H9 (cell line): ENCODE measurements around the gene ARPP21. TPM values are rescaled to one million over a fixed set of nuclear protein-coding genes. Genes with fewer than 3 reads are reported as not detected.

ENCODE experiments used
- DNase-seq: peaks from one replicate; pipeline ENCODE4 v3.0.0-alpha.2; 2017
- H2AFZ ChIP-seq: one replicate; pipeline ENCODE4 v1.6.1; 2013; ENCODE audit warnings: mild to moderate bottlenecking, low read length, control low read depth, moderate library complexity
- H2AK5ac ChIP-seq: 2 replicates; pipeline ENCODE4 v1.6.1; 2013; ENCODE audit warnings: low read length, control low read depth, mixed read lengths; ENCODE audit not compliant: insufficient read length
- H2BK120ac ChIP-seq: one replicate; pipeline ENCODE4 v1.6.1; 2013; ENCODE audit warnings: low read depth, mild to moderate bottlenecking, low read length, control low read depth, inconsistent platforms; ENCODE audit not compliant: poor library complexity, severe bottlenecking
- H2BK12ac ChIP-seq: 2 replicates; pipeline ENCODE4 v1.6.1; 2013; ENCODE audit warnings: low read length, control low read depth, mixed read lengths, low read depth; ENCODE audit not compliant: insufficient read length
- H2BK15ac ChIP-seq: 2 replicates; pipeline ENCODE4 v1.6.1; 2013; ENCODE audit warnings: low read depth, low read length, control low read depth
- H2BK20ac ChIP-seq: one replicate; pipeline ENCODE4 v1.6.1; 2013; ENCODE audit warnings: low read depth, mild to moderate bottlenecking, low read length, control low read depth, inconsistent platforms; ENCODE audit not compliant: poor library complexity, severe bottlenecking
- H2BK5ac ChIP-seq: 2 replicates; pipeline ENCODE4 v1.6.1; 2013; ENCODE audit warnings: low read length, control low read depth, mixed read lengths; ENCODE audit not compliant: insufficient read length
- H3K14ac ChIP-seq: 2 replicates; pipeline ENCODE4 v1.6.1; 2013; ENCODE audit warnings: low read length, control low read depth; ENCODE audit not compliant: insufficient read depth
- H3K18ac ChIP-seq: 2 replicates; pipeline ENCODE4 v1.6.1; 2013; ENCODE audit warnings: low read depth, mild to moderate bottlenecking, mixed read lengths, low read length, control low read depth; ENCODE audit not compliant: insufficient read length
- H3K23ac ChIP-seq: 2 replicates; pipeline ENCODE4 v1.6.1; 2013; ENCODE audit warnings: low read length, control low read depth, mixed read lengths, low read depth; ENCODE audit not compliant: insufficient read length
- H3K23me2 ChIP-seq: 2 replicates; pipeline ENCODE4 v1.6.1; 2013; ENCODE audit warnings: low read depth, mild to moderate bottlenecking, mixed read lengths, low read length, control low read depth; ENCODE audit not compliant: insufficient read length, poor library complexity, severe bottlenecking
- H3K27ac ChIP-seq: 2 replicates; pipeline ENCODE4 v1.5.1; 2013; ENCODE audit warnings: low read length, control low read depth, mixed read lengths, low read depth; ENCODE audit not compliant: insufficient read length
- H3K27me3 ChIP-seq: 2 replicates; pipeline ENCODE4 v1.6.1; 2013; ENCODE audit warnings: low read length, control low read depth, inconsistent platforms; ENCODE audit not compliant: insufficient read depth
- H3K4ac ChIP-seq: 2 replicates; pipeline ENCODE4 v1.6.1; 2013; ENCODE audit warnings: low read depth, mild to moderate bottlenecking, control low read depth, inconsistent platforms, low read length, moderate library complexity
- H3K4me1 ChIP-seq: 2 replicates; pipeline ENCODE4 v1.6.1; 2013; ENCODE audit warnings: low read length, control low read depth, inconsistent platforms; ENCODE audit not compliant: insufficient read depth
- H3K4me2 ChIP-seq: 2 replicates; pipeline ENCODE4 v1.6.1; 2013; ENCODE audit warnings: low read length, control low read depth, mixed read lengths; ENCODE audit not compliant: insufficient read length, insufficient read depth
- H3K56ac ChIP-seq: 2 replicates; pipeline ENCODE4 v1.6.1; 2013; ENCODE audit warnings: low read depth, mild to moderate bottlenecking, mixed read lengths, low read length, control low read depth; ENCODE audit not compliant: insufficient read length
- H3K79me1 ChIP-seq: 2 replicates; pipeline ENCODE4 v1.6.1; 2013; ENCODE audit warnings: low read depth, mild to moderate bottlenecking, moderate library complexity, low read length, control low read depth, inconsistent platforms; ENCODE audit not compliant: insufficient read depth, poor library complexity, severe bottlenecking
- H3K79me2 ChIP-seq: 2 replicates; pipeline ENCODE4 v1.6.1; 2013; ENCODE audit warnings: low read length, control low read depth, inconsistent platforms; ENCODE audit not compliant: insufficient read depth
- H3K9ac ChIP-seq: 2 replicates; pipeline ENCODE4 v1.6.1; 2013; ENCODE audit warnings: low read length, control low read depth, mixed read lengths; ENCODE audit not compliant: insufficient read length; ENCODE audit errors: extremely low read depth
- H3K9me3 ChIP-seq: one replicate; pipeline ENCODE4 v1.6.1; 2013; ENCODE audit warnings: low read depth, low read length, inconsistent platforms; ENCODE audit not compliant: control insufficient read depth
- H3T11ph ChIP-seq: one replicate; pipeline ENCODE4 v1.6.1; 2013; ENCODE audit warnings: mild to moderate bottlenecking, low read length, control low read depth, inconsistent platforms
- H4K20me1 ChIP-seq: one replicate; pipeline ENCODE4 v1.6.1; 2013; ENCODE audit not compliant: control insufficient read depth, insufficient read length, insufficient read depth
- H4K5ac ChIP-seq: 2 replicates; pipeline ENCODE4 v1.6.1; 2013; ENCODE audit warnings: low read depth, mild to moderate bottlenecking, mixed read lengths, low read length, control low read depth; ENCODE audit not compliant: insufficient read length
- H4K8ac ChIP-seq: replicated peaks from 2 replicates; pipeline ENCODE4 v1.6.1; 2013; ENCODE audit warnings: low read length, control low read depth, mixed read lengths, low read depth; ENCODE audit not compliant: insufficient read length
- H4K91ac ChIP-seq: 2 replicates; pipeline ENCODE4 v1.6.1; 2013; ENCODE audit warnings: low read depth, mild to moderate bottlenecking, moderate library complexity, mixed read lengths, low read length, control low read depth; ENCODE audit not compliant: insufficient read length
- H3K27ac Mint-ChIP-seq, 3 experiments: 2 replicates in 2 of 3; 3 replicates in 1 of 3; pipeline ENCODE4 v1.8.0; 2020 to 2021; ENCODE audit warnings: mixed read lengths in 3 of 3, mild to moderate bottlenecking in 1 of 3, moderate library complexity in 1 of 3
- H3K27me3 Mint-ChIP-seq: 2 replicates; pipeline ENCODE4 v1.8.0; 2021; ENCODE audit warnings: low read depth, mild to moderate bottlenecking, moderate library complexity, mixed read lengths
- H3K36me3 Mint-ChIP-seq, 3 experiments: 2 replicates in 2 of 3; 3 replicates in 1 of 3; pipeline ENCODE4 v1.8.0; 2020 to 2021; ENCODE audit warnings: low read depth in 3 of 3, mixed read lengths in 3 of 3; ENCODE audit not compliant: insufficient read depth in 1 of 3
- H3K4me1 Mint-ChIP-seq, 2 experiments: 2 replicates each; pipeline ENCODE4 v1.8.0; 2020; ENCODE audit warnings: mixed read lengths in 2 of 2
- H3K4me3 Mint-ChIP-seq, 2 experiments: 2 replicates in 1 of 2; 3 replicates in 1 of 2; pipeline ENCODE4 v1.8.0; 2020 to 2021; ENCODE audit warnings: mild to moderate bottlenecking in 2 of 2, mixed read lengths in 2 of 2, moderate library complexity in 1 of 2
- H3K9me3 Mint-ChIP-seq, 2 experiments: 2 replicates in 1 of 2; 3 replicates in 1 of 2; pipeline ENCODE4 v1.8.0; 2020; ENCODE audit warnings: mild to moderate bottlenecking in 2 of 2, mixed read lengths in 2 of 2, moderate library complexity in 1 of 2
- CTCF ChIP-seq: fragments of 200-600 bp; sonication (generic); conservative IDR thresholded peaks from 3 replicates; pipeline ENCODE4 v1.8.0; 2021; ENCODE audit warnings: antibody characterized with exemption, mild to moderate bottlenecking
- WGBS: extraction: QIAGEN DNeasy Blood & Tissue Kit; methylation state at CpG from one replicate; pipeline ENCODE4 v1.1.7; 2013; ENCODE audit warnings: missing lambda C conversion rate, low lambda C conversion rate, mixed read lengths; ENCODE audit not compliant: insufficient read length; ENCODE audit errors: extremely low coverage; 5-methylcytosine and 5-hydroxymethylcytosine counted together
- total RNA-seq: library from RNA; stranded (reverse); gene quantifications from 2 replicates; pipeline ENCODE4 v1.2.1, GENCODE V29; 2021

ARPP21 gene
- total RNA-seq, 1 experiment from 2014 or later: not detected

- Histone ChIP-seq H4K91ac (no peak overlapping the region), H4K20me1 (no peaks in the 10 kb centered on the region), H3K56ac (no peak overlapping the region), H3K79me1 (no peaks in the 10 kb centered on the region), H2AFZ (no peak overlapping the region), H2BK20ac (no peak overlapping the region), H2BK15ac (no peak overlapping the region), H3K4me1 (no peaks in the 10 kb centered on the region), H3K27ac (no peak overlapping the region), H2BK120ac (no peak overlapping the region), H3K23ac (no peak overlapping the region), H3K4me2 (peak overlapping the region; percentile 95), H3K79me2 (no peaks in the 10 kb centered on the region), H2BK12ac (no peak overlapping the region), H4K8ac (no peak overlapping the region), H3K23me2 (peaks cover 7% of the 10 kb centered on the region), H2AK5ac (no peak overlapping the region), H3T11ph (no peak overlapping the region), H3K18ac (no peak overlapping the region), H3K4ac (no peak overlapping the region), H3K27me3 (peaks cover 28% of the 10 kb centered on the region), H2BK5ac (no peak overlapping the region), H3K9me3 (no peaks in the 10 kb centered on the region), H4K5ac (no peak overlapping the region), H3K14ac (no peak overlapping the region), H3K9ac (no peak overlapping the region)
- peaks cover 0 to 6% of the 10 kb centered on the region in 2 experiments; a peak in 3 of 5 replicates for H3K9me3 Mint-ChIP-seq
- no peak for DNase-seq
- H3K27me3 Mint-ChIP-seq: peaks cover 87% of the 10 kb centered on the region
- H3K4me1 Mint-ChIP-seq: peaks cover 9 to 13% of the 10 kb centered on the region in 2 experiments
- peak overlapping the region; percentile 74 to 92 for H3K4me3 Mint-ChIP-seq
- TF ChIP-seq CTCF: no peak
- 0 out of 7 replicates have a peak, but pooled peaks cover 0 to 3% (median 0%) of the 10 kb centered on the region in 3 experiments for H3K36me3 Mint-ChIP-seq
- WGBS: no CpG with 5 or more reads among the region's 10 CpGs
- no peak overlapping the region for H3K27ac Mint-ChIP-seq
Measured at GRCh38 chr3:35640190-35641165, 1.2 kb downstream of the ARPP21 start.
